Upper lobe of right lung (tissue), 1 donor: ENCODE data around the gene SMARCAL1. TPM values are rescaled to one million over a fixed set of nuclear protein-coding genes. Genes with fewer than 3 reads are reported as not detected.

ENCODE experiments used
- ATAC-seq: fragments of 200-7000 bp; cut with Tn5 transposase; one replicate; pipeline ENCODE4 v1.9.1; 2020; ENCODE audit warnings: mild to moderate bottlenecking, moderate library complexity
- DNase-seq: peaks from one replicate; pipeline ENCODE4 v3.0.0-alpha.2; 2020
- H3K27ac ChIP-seq: fragments of 200-600 bp; one replicate; pipeline ENCODE4 v1.8.0; 2022
- H3K27me3 ChIP-seq: fragments of 200-600 bp; one replicate; pipeline ENCODE4 v1.8.0; 2022; ENCODE audit warnings: mild to moderate bottlenecking
- H3K36me3 ChIP-seq: fragments of 200-600 bp; one replicate; pipeline ENCODE4 v1.8.0; 2022
- H3K4me1 ChIP-seq: fragments of 200-600 bp; one replicate; pipeline ENCODE4 v1.8.0; 2022
- H3K4me3 ChIP-seq: fragments of 200-600 bp; one replicate; pipeline ENCODE4 v1.8.0; 2022; ENCODE audit warnings: mild to moderate bottlenecking
- H3K9me3 ChIP-seq: fragments of 200-600 bp; one replicate; pipeline ENCODE4 v1.8.0; 2022
- CTCF ChIP-seq: fragments of 200-600 bp; IDR thresholded peaks from one replicate; pipeline ENCODE4 v1.8.0; 2022; ENCODE audit warnings: antibody characterized with exemption
- intact Hi-C: fragments of 100-400 bp; cut with DNase I; formaldehyde crosslinking; loops from one replicate; pipeline ENCODE4 v1.11.0; 2022
- total RNA-seq: library from RNA; stranded (reverse); fragmentation: NEBNext Ultra II Directional; extraction: Animal tissue kit (Norgen Biotek cat#: 25700); gene quantifications from one replicate; pipeline ENCODE4 v1.2.1, GENCODE V29; 2021
- donor health status: DM: no; HTN: yes; CAD: no; lungs with severe emphysema.

SMARCAL1 gene
- total RNA-seq, 1 donor from 2014 or later: 16.7 TPM

- DNase-seq (no peak), ATAC-seq (no peak)
- no peak for TF ChIP-seq CTCF
- Histone ChIP-seq H3K27ac (no peak overlapping the region), H3K4me3 (no peak overlapping the region), H3K9me3 (no peaks in the 10 kb centered on the region), H3K36me3 (no peaks in the 10 kb centered on the region), H3K27me3 (peaks cover 53% of the 10 kb centered on the region), H3K4me1 (peaks cover 9% of the 10 kb centered on the region)
- intact Hi-C loops: no loop called here
Measured at GRCh38 chr2:216369821-216370220, 42.5 kb upstream of the SMARCAL1 start.

DNA sequence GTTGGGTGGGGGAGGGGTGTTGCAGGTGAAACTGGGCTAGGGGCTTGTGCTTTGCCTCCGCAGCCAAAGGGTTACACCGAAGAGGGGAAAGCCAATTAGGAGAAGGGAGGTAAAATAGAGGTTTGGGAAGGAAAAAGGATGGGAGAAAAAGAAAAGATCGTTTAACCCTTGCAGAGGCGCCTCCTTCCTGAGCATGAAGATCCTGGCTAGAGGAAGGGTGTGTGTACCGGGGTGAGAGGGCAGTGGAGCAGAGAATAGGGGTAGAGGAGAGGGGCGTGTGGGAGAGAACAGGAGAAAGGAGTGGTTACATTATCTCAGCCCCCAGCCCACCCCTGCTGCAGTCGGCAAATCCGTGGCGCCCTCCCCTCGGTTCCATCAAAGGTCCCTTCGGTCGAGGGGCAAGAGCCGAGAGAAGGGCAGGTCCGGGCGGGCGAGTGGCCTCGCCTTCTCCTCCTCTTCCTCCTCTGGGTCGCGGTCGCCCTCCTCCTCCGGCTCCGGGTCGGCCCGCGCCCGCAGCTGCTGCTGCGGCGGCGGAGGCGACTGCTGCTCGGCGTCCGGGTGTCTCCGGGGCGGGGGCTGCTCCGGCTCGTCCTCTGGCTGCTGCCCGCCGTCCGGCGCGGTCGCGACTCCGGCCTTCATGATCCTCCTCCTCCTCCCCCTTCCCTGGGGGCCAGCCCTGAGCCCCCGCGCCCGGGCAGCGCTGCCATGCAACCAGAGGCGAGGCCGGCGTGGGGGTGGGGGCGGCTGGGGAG, 41.1 kb upstream of the SMARCAL1 start:
- Histone ChIP-seq H3K9me3 (no peaks in the 10 kb centered on the region), H3K4me3 (no peak overlapping the region), H3K4me1 (peaks cover 9% of the 10 kb centered on the region), H3K27ac (no peak overlapping the region), H3K36me3 (no peaks in the 10 kb centered on the region), H3K27me3 (peaks cover 61% of the 10 kb centered on the region)
- no peak for TF ChIP-seq CTCF
- intact Hi-C loops: no loop called here
- no peak for DNase-seq
- no peak for ATAC-seq

DNA sequence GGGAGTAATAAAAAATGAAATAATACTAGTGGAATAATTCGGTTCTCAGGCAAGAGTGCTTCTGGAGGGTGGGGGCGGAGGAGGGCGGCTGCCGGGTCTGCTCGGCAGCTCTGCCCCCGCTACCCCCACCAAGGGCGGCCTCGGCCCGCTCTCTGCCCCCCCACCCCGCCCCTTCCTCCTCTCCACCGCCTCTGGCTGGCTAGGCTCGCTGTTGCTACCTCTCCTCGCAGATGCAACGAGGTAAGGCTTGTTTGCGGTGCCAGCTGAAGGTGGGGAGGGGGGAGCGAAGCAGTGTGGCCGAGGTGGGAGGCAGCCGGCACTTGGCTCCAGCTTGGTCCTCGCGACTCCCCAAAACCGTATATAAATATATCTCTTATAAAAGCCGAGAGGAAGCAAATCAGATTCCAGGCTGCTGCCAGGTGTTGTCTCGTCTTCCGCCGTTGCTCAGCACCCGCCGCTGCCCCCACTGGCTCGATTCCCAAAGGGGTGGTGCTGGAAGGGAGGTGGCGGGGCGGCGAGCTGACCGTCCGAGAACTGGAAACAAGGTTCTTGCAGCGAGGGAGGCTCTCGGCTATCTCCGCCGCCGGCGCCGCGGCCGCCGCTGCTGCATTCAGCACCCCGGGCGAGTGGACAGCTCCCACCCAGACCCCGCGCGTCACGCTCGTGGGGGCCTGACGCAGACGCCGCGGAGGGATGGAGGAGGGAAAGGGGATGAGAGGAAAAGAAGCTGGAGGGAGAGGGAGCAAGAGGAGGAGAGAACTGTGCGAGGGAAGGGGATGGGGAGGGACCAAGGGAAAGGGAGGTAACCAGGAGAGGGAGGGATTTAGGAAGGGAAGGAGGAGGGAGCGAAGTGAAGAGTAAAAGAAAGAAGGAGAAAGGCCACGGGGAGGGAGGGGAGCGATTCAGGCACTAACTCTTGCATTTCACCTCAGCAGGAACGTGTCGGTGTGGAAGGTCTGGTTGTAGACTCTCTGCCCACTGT, 40.3 kb upstream of the SMARCAL1 start, which contains the start of gene MARCHF4:
TSS of gene MARCHF4 (minus strand) at position 763 of the 982 bp plus-strand sequence. CDS start 2,223 bp downstream, outside the sequence.
- ATAC-seq (peak; percentile 94), DNase-seq (peak; percentile 82)
- intact Hi-C loops: no loop called here
- H3K4me3 ChIP-seq: no peak within 1 kb of the TSS
- no peaks in the 10 kb centered on the region for H3K36me3 ChIP-seq
- H3K9me3 ChIP-seq: no peaks in the 10 kb centered on the region
- no peak within 1 kb of the TSS for H3K27ac ChIP-seq
- no peak for TF ChIP-seq CTCF
- peaks cover 9% of the 10 kb centered on the region for H3K4me1 ChIP-seq
- H3K27me3 ChIP-seq: peaks cover 61% of the 10 kb centered on the region

- intact Hi-C loops: no loop called here
- TF ChIP-seq CTCF: no peak
- H3K27ac ChIP-seq: no peak overlapping the region
- H3K4me3 ChIP-seq: no peak overlapping the region
- H3K4me1 ChIP-seq: peaks cover 9% of the 10 kb centered on the region
- H3K36me3 ChIP-seq: no peaks in the 10 kb centered on the region
- H3K27me3 ChIP-seq: peaks cover 60% of the 10 kb centered on the region
- DNase-seq: no peak
- no peaks in the 10 kb centered on the region for H3K9me3 ChIP-seq
- no peak for ATAC-seq
Measured at GRCh38 chr2:216372761-216373291, 39.5 kb upstream of the SMARCAL1 start.

DNA sequence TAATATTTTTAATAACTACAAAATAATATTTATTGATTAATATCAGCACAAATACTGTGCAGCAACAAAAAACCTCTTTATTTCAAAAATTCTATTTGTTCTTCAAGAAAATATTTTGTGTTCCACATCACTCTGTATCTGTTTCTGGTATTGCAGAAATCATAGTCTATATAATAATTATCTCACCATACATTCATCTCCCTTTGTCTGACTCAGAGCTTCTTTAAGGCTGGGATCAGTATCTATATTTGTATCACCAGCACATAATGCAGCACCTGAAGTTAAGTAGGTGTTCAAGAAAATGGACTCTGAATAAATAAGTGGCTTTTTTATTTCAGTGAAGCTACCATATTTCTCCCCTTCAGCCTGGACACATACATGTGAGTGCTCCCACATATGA, 38.4 kb upstream of the SMARCAL1 start:
- no peak for TF ChIP-seq CTCF
- DNase-seq (no peak), ATAC-seq (no peak)
- Histone ChIP-seq H3K27ac (no peak overlapping the region), H3K27me3 (peaks cover 50% of the 10 kb centered on the region), H3K36me3 (no peaks in the 10 kb centered on the region), H3K4me3 (no peak overlapping the region), H3K9me3 (no peaks in the 10 kb centered on the region), H3K4me1 (peaks cover 9% of the 10 kb centered on the region)
- intact Hi-C loops: no loop called here
